ENCODE measurements around the gene ARHGEF7.

GRCh38 chr13:111074826-111075225 lies 40.3 kb upstream of the ARHGEF7 start:
- TF ChIP-seq CTCF (conservative IDR thresholded peaks at IDR 0.05; ENCODE audit: low read length) (no peak), EZH2phosphoT487 (IDR thresholded peaks at IDR 0.05; ENCODE audit: borderline replicate concordance, low read depth, low read length) (no peak)
